A172 (cell line): ENCODE results near the gene NR5A1. TPM values are rescaled to one million over a fixed set of nuclear protein-coding genes. Genes with fewer than 3 reads are reported as not detected.

Source experiments
- DNase-seq: peaks from one replicate; pipeline ENCODE4 v3.0.0-alpha.2; 2015; ENCODE audit warnings: low spot score
- total RNA-seq: library from RNA; depleted of rRNA; stranded (reverse); fragments of >200 nt; shearing (Covaris generic); gene quantifications from 2 replicates; pipeline ENCODE4 v1.2.3, GENCODE V29; 2014

Gene NR5A1
- total RNA-seq, 1 experiment from 2014 or later, result not detected

DNA sequence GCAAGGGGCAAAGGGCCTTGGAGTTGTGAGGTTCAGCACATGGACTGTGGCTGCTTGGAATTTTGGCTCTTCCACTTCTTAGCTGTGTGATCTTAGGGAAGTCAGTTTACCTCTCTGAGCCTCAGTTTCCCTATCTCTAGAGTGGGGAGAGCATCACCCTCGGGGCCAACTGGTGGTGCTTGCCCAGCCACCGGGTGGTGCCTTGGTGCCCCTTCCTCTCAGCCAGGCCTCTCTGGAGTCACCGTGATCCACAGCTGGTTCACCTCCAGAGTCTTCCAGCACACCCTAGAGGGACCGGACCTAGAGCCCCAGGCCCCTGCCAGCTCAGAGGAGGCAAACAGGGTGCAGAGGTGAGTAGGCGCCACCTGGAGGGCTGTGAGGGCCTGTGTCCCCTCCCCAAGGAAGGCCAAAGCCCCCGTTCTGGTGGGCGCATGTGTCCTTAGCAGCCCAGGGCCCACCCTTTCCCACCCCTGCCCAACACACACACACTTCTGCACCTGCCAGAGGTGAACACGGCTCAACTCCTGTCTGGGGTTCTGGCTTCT, 49.2 kb downstream of the NR5A1 start:
- DNase-seq, result no peak

DNA sequence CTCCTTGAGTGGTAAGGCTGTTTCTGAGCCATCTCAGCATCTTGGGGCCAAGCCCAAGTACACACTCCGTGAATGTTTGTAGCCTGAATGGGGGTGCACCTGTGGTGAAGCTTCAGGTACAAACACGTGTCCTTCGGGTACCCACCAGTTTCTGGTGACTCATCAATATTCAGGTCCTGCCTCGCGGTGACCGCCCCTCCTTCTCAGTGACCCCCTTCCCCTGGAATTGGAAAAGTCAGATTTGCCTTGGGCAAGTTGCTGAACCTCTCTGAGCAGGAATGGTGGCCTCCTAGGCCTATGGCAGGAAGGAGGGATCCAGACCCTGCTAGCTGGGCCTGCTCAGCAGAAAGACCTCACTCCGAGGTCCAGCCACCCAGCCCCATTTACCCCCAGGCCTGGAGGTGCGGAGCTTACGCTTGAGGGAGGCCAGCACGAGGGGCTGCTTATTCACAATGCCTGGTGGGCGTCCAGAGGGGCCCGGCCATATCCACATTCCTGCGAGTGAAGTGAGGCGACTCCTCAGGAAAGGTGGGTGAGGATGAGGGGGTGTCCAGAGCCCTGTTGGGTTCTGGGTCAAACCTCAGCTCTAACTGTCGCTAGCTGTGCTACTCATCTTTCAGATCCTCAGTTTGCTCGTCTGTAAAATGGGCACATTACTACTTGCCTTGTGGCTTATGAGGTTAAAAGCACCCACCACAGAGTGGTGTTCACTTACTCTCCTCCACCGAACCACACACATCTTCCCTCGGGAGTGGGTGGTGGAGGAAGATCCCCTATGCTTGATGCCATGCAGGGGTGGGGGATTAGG, 49.9 kb downstream of the NR5A1 start:
- no peak for DNase-seq

DNA sequence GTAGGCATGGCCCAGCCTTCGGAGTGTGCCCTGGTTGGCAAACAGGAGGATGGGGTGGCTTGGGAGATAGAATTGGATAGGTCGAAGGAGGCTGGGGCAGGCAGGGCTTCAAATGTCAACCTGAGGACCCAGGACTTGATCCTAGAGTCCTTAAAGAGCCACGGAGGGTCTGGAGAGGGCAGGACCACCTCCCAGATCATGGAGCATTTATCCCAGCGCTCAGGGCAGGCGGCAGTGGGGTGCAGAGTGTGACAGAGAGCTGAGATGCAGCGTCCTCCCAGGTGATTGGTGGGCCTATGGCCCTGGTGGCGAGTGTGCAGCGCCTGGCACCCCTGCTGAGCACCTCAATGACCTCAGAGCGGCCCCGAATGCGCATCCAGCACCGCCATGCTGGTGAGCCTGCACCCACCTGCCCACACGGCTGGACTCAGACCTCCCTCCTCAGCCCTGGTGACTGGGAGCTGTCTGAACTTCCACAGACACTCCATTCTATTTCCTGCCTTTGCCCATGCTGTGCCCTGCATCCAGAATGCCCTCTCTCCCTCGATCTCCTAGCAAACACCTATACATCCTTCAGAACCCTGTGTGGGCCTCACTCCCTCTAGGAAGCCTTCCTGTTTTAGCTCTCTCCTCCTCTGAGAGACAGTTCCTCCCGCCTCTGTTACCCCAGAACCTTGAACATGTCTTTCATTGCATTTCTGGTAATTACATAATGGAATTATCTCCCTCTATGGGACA, 50.7 kb downstream of the NR5A1 start:
- no peak for DNase-seq

DNA sequence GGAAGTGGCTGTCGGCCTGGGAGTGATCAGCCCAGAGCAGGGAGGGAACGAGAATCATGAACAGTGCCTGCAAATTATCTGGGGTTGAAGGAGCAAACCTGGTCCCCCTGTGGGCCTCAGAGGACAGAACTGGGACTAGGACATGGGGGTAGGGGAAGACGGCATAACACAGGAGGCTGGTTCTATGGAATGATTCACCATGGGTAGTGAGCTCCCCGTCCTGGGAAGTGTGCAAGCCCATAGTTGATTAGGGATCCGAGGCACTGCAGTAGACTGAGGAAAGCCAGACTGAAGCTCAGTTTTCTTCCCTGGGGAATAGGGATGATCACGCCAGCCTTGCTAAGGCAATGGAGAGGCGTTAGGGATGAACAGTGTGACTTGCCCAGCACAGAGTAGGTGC, 51.4 kb downstream of the NR5A1 start:
- no peak for DNase-seq

DNA sequence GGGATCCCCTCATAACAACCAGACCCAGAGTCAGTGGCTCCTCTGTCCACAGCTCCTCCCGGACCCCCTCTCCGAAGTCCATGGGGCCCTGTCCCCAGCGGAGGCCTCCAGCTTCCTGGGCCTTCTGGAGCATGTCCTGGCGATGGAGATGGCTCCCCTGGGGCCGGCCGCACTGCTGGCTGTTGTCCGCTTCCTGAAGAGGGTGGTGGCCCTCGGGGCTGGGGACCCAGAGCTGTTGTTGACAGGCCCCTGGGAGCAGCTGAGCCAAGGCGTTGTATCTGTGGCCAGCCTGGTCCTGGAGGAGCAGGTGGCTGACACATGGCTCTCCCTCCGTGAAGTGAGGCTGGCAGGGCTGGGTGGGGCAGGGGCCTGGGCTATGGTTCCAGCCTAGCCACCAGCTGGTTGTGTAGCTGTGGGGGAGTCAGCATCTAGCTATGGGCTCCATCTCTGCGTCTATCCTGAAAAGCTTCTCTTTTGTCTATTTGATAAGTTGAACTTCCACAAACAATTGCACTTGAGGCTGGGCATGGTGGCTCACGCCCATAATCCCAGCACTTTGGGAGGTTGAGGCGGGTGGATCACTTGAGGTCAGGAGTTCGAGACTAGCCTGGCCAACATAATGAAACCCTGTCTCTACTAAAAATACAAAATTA, 52.3 kb downstream of the NR5A1 start:
- no peak for DNase-seq

DNA sequence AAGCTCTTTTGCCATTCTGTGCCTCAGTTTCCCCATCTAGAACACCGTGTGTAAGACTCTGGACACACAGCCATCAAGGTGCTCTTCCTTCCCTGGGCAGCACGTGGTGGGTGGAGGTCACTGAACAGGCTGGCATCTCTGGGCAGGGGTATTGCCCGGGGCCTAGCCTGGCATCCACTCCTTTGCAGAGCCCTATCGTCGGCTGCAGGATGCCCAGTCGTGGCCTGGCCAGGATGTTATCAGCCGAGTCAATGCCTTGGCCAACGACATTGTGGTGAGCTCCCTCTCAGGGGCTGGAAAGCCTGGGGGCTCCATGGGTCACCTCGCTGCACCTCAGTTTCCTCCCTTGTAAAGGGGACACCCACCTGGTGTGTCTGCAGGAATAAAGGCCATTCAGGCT, 52.9 kb downstream of the NR5A1 start:
- no peak for DNase-seq

DNA sequence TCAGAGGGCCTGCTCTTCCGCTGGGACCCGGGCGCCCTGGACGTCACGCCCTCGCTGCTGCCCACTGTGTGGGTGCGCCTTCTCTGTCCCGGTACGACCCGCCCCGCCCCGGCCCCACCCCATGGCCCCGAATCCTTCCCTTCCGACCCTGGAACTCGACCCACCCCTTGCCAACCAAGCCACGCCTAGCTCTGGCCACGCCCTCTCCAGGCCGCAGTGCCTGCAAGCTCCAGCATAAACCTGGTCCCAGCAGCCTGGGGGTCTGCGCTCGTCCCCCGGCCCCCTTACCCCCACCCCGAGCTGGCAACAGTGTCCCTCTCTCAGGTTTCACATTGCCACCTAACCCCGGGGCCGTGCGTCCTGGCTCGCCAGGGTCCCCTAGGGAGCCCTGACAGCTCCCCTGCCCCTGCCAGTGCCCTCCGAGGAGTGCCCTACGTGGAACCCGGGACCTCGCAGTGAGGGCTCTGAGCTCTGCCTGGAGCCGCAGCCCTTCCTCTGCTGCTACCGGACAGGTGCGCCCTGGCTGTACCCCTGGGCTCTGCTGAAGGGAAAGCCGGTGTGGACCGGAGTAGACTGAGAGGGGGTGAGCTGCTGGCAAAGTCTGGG, 53.5 kb downstream of the NR5A1 start:
- no peak for DNase-seq

DNA sequence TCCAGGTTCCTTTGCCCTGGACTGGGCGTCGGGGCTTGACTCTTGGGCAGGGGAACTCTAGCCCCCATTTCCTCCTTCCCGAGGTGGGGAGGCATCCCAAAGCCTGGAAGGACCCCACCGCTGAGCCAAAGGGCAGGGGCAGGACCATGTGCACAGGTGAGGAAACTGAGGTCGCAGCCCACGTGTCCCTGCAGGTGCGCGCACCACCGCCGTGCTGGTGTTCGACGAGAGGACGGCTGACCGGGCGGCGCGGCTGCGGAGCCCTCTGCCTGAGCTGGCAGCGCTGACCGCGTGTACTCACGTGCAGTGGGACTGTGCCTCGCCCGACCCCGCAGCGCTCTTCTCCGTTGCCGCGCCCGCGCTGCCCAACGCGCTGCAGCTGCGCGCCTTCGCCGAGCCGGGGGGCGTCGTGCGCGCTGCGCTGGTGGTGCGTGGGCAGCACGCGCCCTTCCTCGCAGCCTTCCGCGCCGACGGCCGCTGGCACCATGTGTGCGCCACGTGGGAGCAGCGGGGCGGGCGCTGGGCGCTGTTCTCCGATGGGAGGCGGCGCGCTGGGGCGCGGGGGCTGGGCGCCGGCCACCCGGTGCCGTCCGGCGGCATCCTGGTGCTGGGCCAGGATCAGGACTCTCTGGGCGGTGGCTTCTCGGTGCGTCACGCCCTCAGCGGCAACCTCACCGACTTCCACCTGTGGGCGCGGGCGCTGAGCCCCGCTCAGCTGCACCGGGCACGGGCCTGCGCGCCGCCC, 54.2 kb downstream of the NR5A1 start:
- DNase-seq, result no peak

DNA sequence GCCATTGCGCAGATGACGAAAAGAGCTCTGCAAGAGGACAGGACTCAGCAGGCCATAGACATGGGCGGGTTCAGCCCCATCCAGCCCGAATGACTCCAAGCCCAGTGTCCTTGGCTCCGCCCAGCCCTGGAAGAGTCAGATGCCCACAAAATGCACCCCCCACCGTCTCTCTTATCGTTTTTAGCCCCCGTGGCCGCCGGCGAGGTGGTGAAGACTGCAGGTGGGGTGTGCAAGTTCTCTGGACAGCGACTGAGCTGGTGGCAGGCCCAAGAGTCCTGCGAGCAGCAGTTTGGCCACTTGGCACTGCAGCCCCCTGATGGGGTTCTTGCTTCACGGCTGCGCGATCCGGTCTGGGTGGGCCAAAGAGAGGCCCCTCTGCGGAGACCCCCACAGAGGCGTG, 54.9 kb downstream of the NR5A1 start:
- no peak for DNase-seq

DNA sequence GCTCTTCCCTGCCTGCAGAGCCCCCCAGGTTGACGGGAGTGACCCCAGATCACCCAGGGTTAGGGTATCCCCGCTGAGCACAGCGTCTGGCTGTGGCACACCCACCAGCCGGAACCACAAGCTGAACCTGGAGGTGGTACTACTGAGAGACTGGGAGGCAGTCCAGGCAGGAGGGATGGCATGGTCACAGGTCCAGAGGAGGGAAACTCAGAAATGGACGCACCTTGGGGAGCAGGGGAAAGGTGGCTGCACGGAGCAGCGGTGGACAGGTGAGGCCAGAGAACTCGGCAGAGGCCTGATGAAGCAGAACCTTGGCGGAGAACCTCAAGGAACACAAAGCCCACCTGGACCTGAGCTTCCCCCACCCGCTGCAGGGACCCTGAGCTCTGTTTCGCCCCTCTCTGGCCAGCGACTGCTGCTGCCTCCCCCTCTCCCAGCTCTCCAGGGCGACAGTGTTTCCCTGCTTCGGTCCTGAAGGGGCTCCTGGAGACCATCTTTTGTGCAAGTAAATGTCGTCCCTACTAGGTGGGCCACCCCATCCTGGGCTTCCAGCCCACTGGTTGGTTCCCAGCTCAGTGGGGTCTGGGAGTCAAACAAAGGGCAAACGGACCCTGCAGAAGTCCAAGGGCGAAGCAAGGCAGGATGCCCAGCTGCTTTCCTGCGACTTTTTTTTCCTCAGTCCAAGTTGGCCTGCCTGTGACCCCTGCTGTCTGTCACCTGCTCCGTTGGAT, 56.1 kb downstream of the NR5A1 start:
- no peak for DNase-seq

DNA sequence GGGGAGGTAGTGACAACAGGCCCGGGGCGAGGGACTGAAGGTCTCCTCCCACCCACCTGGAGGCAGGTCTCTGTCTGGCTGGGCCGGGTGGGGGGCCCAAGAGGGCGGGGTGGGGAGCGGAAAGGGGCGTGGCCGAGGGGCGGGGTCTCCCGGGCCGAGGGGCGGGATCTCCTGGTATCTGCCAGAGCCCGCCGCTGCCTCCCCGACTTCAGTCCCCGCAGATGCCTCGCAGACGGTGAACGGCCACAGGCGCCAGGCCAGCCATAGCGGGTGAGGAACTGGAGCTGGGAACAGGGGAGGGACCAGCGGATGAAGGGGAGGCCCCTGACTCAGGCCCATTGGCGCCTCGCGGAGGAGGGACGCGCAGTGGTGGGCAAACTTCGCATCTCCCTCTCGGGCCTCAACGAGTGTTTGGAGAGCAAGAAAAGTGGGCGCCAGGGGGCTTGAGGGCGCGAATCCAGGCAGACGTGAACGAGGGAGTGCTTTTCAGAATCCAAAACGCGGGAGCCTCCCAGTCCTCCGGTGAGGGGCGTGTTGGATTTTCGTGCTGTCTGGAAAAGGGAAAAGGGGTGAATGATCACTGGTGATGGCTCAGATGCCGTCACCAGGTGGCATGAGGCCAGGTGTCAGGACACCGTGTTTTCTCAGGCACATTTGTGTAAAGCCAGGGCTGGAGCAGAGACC, 56.8 kb downstream of the NR5A1 start, which contains the start of gene ADGRD2:
TSS of gene ADGRD2 (plus strand) at position 211 of the 684 bp plus-strand sequence. CDS start 1,216 bp downstream, outside the sequence.
- no peak for DNase-seq

DNA sequence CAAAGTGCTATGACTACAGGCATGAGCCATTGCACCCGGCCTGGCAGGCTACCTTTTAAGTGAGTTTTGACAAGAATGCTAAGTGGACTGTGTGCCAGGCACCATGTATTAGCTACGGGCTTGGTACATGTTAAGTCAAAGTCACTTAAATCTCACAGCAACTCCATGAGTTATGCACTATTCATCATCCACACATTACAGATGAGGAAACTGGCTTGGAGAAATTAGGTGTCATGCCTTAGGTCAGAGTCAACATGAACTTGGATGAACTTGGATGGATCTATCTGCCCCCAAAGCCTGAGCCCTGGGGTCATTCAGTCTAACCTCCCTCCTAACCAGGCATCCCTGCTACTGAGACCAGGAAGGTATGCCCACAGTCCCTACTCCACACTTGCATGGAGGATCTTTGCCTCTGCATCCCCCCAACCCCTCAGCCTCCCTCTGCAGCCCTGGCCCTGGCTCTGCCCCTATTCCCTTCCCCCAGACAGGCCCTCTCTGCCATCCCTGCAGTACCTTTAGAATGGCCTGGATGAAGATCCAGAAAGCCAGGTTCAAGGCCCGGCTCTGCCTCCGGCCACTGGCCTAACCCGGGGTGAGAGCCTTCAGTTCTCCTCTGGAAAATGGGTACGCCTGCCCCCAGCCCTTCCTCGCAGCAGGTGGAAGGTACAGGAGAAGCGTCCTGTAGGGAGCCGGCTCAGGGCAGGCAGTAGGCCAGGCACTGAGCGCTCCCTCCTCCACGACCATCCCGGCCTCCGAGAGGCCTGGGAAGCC, 57.6 kb downstream of the NR5A1 start:
- no peak for DNase-seq

DNA sequence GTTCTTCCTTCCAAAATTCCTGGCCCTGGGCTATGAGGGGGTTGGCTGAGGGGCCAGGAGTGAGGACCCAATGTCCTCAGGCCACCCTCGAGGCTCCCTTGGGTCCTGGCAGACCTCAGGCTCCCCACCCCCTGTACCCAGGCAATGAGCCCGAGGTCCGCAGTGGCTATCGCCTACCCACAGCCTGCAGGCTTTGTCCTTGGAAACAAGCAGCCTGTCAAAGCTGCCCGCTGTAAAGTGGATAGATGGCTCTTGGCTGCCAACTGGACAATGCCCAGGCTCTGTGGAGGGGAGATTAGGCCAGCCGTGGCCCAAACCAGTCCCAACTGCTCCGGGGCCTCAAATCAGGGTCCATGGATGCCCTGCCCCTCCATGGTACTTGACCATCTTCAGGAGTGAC, 59.2 kb downstream of the NR5A1 start:
- no peak for DNase-seq

DNA sequence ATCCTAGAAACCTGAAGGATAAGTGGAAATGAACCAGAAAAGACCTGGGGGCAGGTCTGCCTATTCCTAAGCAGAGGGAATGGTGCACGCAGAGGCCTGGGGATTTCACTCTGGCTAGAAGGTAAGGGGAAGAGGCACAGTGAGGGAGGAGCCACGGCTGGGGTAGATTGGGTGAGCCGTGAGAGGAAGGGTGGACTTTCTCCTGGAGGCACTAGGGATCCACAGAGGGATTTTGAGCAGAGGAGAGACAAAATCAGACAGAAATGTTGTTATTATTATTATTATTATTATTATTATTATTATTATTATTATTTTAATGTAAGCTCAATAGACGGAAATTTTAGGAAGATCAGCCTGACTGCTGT, 59.9 kb downstream of the NR5A1 start:
- no peak for DNase-seq

DNA sequence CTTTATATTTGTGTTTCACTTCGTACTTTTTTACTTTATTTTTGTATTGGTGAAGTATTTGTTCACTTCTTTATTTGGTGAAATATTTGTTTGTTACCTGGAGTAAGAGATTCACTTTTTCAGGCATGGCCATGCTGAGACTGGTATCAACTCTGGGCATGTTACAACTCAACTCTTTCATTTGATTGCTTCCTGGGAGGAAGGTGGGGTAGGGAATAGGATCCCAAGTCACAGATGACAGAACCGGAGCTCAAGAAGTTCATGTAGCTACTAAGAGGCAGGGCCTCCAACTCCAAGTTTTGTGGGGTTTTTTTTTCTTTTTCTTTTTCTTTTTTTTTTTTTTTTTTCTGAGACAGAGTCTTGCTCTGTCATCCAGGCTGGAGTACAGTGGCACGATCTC, 63.0 kb downstream of the NR5A1 start:
- DNase-seq, result no peak

DNA sequence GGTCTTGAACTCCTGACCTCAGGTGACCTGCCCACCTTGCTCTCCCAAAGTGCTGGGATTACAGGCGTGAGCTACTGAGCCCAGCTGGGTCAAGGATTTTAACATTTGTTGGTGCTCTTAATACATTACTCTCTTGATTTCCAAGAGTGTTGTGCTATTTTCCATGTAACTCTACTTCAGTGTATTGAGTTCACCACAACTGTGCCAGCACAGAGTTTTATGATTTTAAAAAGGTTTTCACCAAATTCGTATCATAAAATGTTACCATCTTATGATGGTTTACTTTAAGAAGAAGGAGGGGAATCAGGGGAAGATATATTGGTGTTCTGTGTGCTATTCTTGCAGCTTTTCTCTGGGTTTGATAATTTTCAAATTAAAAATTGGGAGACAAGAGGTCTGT, 63.6 kb downstream of the NR5A1 start:
- no peak for DNase-seq

DNA sequence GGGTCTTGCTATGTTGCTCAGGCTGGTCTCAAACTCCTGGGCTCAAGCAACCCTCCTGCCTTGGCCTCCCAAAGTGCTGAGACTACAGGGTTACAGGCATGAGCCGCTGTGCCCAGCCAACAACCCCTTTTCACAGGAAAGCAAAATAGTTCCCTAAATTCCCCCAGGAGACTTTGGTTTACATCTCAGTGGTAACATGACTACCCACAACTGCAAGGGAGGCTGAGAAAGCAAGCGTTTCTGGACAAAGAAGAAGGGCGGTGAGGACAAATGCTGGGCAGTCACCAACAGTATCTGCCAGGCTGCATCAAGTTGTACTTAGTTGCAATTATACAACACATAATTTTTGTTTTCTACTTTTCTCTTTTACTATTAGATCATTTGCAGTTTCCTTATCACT, 64.4 kb downstream of the NR5A1 start:
- DNase-seq, result no peak

DNA sequence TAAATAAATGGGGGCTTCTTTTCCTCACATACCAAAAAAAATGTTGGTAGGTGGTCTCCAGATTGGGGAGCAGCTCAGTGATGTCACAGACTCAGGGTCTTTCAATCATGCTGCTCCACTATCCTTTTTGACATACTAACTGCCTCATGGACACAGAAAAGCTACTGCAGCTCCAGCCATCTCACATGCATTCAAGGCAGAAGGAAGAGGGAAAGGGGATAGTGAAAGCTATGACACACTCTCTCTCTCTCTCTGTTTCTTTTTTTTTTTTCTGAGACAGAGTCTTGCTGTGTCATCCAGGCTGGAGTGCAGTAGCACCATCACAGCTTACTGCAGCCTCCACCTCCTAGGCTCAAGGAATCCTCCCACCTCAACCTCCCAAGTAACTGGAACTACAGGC, 64.8 kb downstream of the NR5A1 start:
- no peak for DNase-seq

DNA sequence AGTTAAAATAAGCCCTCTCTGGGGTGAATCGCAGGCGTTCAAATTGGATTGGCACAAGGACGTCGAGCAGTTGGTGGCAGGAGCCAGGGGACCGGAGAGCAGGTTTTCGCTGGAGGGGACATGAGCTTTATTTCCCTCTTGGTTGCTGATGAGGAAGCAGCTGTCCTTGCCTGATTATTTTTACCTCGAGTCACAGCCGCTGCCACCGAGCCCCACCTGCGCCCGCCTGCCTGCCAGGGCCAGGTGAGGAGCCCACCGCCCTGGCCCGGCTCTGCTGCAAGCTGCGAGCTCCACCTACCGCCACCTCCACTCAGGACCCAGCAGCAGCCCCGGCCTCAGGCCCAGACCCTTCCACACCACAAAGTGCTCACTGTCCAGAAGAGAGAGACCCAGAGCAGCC, 65.9 kb downstream of the NR5A1 start:
- no peak for DNase-seq
